ENCODE results near the gene PLK3. TPM values are rescaled to one million over a fixed set of nuclear protein-coding genes. Genes with fewer than 3 reads are reported as not detected.

PLK3 gene
- total and polyA plus RNA-seq, 9 of the 15 experiments (the other 6 are each of a cell fraction or from before 2014, with no cell fraction given) = 0.52 to 22.7 (median 11.0) TPM

DNA sequence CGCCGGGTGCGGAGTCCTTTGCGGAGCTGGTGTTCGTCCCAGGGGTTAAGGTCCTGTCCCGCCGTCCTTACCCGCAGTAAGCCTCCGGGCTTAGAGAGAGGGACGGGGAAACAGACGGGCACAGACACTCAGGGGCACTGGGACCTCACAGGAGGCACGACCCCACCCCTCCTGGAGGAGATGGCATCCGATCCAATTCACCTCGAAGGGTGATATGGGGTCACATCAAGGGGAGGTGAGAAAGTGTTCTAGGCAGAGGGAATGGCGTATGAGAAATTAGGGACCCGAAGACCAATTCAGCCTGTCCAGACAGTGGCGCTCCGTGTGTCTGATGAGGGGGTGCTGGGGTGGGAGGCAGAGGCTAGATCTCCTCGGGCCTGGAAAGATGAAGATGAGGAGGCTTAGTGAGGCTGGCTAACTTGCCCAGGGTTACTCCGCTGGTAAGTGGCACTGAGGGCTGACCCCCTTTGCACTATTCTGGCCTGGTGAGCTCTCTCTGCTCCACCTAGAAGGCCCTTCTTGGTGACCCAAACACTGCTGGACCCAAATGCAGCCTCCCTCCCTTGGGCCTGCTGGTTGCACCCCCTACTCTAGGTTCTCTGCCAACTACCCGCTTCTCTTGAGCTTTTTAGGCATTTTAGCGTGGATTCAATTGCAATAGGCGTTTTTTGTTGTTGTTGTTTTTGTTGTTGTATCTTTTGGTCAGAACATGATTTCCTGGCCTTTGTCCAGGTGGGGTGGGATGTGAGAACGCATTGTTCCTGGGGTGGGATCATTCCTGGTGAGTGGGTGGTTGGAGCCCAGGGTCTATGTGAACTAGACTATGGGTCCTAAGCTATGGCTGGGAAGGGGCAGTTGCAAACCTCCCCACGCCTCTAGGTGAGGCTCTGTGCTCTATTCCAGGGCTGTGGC, 20.4 kb downstream of the PLK3 start (continued):
- TF ChIP-seq, protein P1, sequence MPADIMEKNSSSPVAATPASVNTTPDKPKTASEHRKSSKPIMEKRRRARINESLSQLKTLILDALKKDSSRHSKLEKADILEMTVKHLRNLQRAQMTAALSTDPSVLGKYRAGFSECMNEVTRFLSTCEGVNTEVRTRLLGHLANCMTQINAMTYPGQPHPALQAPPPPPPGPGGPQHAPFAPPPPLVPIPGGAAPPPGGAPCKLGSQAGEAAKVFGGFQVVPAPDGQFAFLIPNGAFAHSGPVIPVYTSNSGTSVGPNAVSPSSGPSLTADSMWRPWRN (IDR thresholded peaks at IDR 0.05; ENCODE audit: low read depth) = no peak
- no peak for TF ChIP-seq ETV1 (tag; conservative IDR thresholded peaks at IDR 0.05; ENCODE audit: low read depth)
- TF ChIP-seq, protein P2, sequence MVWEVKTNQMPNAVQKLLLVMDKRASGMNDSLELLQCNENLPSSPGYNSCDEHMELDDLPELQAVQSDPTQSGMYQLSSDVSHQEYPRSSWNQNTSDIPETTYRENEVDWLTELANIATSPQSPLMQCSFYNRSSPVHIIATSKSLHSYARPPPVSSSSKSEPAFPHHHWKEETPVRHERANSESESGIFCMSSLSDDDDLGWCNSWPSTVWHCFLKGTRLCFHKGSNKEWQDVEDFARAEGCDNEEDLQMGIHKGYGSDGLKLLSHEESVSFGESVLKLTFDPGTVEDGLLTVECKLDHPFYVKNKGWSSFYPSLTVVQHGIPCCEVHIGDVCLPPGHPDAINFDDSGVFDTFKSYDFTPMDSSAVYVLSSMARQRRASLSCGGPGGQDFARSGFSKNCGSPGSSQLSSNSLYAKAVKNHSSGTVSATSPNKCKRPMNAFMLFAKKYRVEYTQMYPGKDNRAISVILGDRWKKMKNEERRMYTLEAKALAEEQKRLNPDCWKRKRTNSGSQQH (CRISPR knock-in tag; IDR thresholded peaks at IDR 0.05) = no peak
- no peak for TF ChIP-seq ZNF589 (CRISPR knock-in tag; IDR thresholded peaks at IDR 0.05; ENCODE audit: low read depth)
- TF ChIP-seq ZNF239 (CRISPR knock-in tag; IDR thresholded peaks at IDR 0.05) = no peak
- no peak for TF ChIP-seq MCM3 (IDR thresholded peaks at IDR 0.05)
- no peak for TF ChIP-seq NFIX (CRISPR knock-in tag; IDR thresholded peaks at IDR 0.05; ENCODE audit: low read depth)
- TF ChIP-seq ZNF224 (CRISPR knock-in tag; IDR thresholded peaks at IDR 0.05) = no peak
- TF ChIP-seq PPARD (CRISPR knock-in tag; IDR thresholded peaks at IDR 0.05) = no peak
- TF ChIP-seq, protein P3, sequence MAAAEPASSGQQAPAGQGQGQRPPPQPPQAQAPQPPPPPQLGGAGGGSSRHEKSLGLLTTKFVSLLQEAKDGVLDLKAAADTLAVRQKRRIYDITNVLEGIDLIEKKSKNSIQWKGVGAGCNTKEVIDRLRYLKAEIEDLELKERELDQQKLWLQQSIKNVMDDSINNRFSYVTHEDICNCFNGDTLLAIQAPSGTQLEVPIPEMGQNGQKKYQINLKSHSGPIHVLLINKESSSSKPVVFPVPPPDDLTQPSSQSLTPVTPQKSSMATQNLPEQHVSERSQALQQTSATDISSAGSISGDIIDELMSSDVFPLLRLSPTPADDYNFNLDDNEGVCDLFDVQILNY (CRISPR knock-in tag; IDR thresholded peaks at IDR 0.05) = no peak
- no peak for TF ChIP-seq DACH1 (IDR thresholded peaks at IDR 0.05; ENCODE audit: partially characterized antibody)
- no peak for TF ChIP-seq ERF (CRISPR knock-in tag; IDR thresholded peaks at IDR 0.05)
- TF ChIP-seq, protein P4, sequence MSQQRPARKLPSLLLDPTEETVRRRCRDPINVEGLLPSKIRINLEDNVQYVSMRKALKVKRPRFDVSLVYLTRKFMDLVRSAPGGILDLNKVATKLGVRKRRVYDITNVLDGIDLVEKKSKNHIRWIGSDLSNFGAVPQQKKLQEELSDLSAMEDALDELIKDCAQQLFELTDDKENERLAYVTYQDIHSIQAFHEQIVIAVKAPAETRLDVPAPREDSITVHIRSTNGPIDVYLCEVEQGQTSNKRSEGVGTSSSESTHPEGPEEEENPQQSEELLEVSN (IDR thresholded peaks at IDR 0.05; ENCODE audit: borderline replicate concordance in 1 of 2, extremely low read depth in 1 of 2, insufficient read depth in 1 of 2, insufficient read length in 1 of 2, low read depth in 1 of 2, low read length in 1 of 2, poor library complexity in 1 of 2, severe bottlenecking in 1 of 2) = no peak
- TF ChIP-seq, protein P5, sequence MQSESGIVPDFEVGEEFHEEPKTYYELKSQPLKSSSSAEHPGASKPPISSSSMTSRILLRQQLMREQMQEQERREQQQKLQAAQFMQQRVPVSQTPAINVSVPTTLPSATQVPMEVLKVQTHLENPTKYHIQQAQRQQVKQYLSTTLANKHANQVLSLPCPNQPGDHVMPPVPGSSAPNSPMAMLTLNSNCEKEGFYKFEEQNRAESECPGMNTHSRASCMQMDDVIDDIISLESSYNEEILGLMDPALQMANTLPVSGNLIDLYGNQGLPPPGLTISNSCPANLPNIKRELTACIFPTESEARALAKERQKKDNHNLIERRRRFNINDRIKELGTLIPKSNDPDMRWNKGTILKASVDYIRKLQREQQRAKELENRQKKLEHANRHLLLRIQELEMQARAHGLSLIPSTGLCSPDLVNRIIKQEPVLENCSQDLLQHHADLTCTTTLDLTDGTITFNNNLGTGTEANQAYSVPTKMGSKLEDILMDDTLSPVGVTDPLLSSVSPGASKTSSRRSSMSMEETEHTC (IDR thresholded peaks at IDR 0.05) = no peak; the same call in 1 of the 2 replicates
- TF ChIP-seq KDM2B (CRISPR knock-in tag; IDR thresholded peaks at IDR 0.05) = no peak
- TF ChIP-seq ZNF143 (CRISPR knock-in tag; IDR thresholded peaks at IDR 0.05) = peak; percentile 67
- TF ChIP-seq MEF2D (tag; conservative IDR thresholded peaks at IDR 0.05; ENCODE audit: low read depth) = no peak
- TF ChIP-seq HIVEP1 (CRISPR knock-in tag; IDR thresholded peaks at IDR 0.05) = no peak
- no peak for TF ChIP-seq CBX2 (IDR thresholded peaks at IDR 0.05; ENCODE audit: insufficient read depth, low read length, poor library complexity, severe bottlenecking)
- TF ChIP-seq ZNF780A (CRISPR knock-in tag; IDR thresholded peaks at IDR 0.05) = no peak
- TF ChIP-seq, protein P6, sequence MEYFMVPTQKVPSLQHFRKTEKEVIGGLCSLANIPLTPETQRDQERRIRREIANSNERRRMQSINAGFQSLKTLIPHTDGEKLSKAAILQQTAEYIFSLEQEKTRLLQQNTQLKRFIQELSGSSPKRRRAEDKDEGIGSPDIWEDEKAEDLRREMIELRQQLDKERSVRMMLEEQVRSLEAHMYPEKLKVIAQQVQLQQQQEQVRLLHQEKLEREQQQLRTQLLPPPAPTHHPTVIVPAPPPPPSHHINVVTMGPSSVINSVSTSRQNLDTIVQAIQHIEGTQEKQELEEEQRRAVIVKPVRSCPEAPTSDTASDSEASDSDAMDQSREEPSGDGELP (CRISPR knock-in tag; IDR thresholded peaks at IDR 0.05; ENCODE audit: borderline replicate concordance) = no peak; the same call in 1 of the 2 replicates
